Cardiac muscle cell (in vitro differentiated cells and primary cell): Measurements from ENCODE around the gene SETX. TPM values are rescaled to one million over a fixed set of nuclear protein-coding genes. Genes with fewer than 3 reads are reported as not detected.

Experiments used
- DNase-seq, 2 donors: peaks; one replicate each; pipeline versions ENCODE4 v3.0.0 to v3.0.0-alpha.2; 2010 to 2017; ENCODE audit warnings: low read depth in 1 of 2, low spot score in 1 of 2
- H3K27ac ChIP-seq: fragments of 200-600 bp; sonication (generic); 2 replicates; pipeline ENCODE4 v1.5.1; 2016
- H3K27me3 ChIP-seq: fragments of 200-600 bp; sonication (generic); 2 replicates; pipeline ENCODE4 v1.6.0; 2016; ENCODE audit warnings: control low read depth
- H3K36me3 ChIP-seq: fragments of 200-600 bp; sonication (generic); 2 replicates; pipeline ENCODE4 v1.5.1; 2016; ENCODE audit warnings: control low read depth
- H3K4me1 ChIP-seq: fragments of 200-600 bp; sonication (generic); 2 replicates; pipeline ENCODE4 v1.8.1; 2017; ENCODE audit warnings: low read depth, mild to moderate bottlenecking, mixed run types
- H3K4me3 ChIP-seq: fragments of 200-600 bp; sonication (generic); 2 replicates; pipeline ENCODE4 v1.5.1; 2016; ENCODE audit warnings: mild to moderate bottlenecking
- H3K9me3 ChIP-seq: fragments of 200-600 bp; sonication (generic); 2 replicates; pipeline ENCODE4 v1.5.1; 2017; ENCODE audit warnings: low read depth, mild to moderate bottlenecking, control low read depth
- polyA plus RNA-seq: library from polyadenylated mRNA; unstranded; fragments of >200 nt; fragmentation: Nextera tagmentation; extraction: Ambion mirVana; gene quantifications from 2 replicates; pipeline ENCODE4 v1.2.1, GENCODE V29; 2016
- total RNA-seq: library from RNA; depleted of rRNA; stranded (reverse); fragments of >200 nt; gene quantifications from 2 replicates; pipeline ENCODE4 v1.2.3, GENCODE V29; 2016
- TF ChIP-seq, protein P1 (sequence below): IDR thresholded peaks from 2 replicates; pipeline ENCODE4 v1.5.1; 2012; ENCODE audit warnings: low read depth, mild to moderate bottlenecking, low read length

SETX gene
- total and polyA plus RNA-seq, 2 experiments from 2014 or later, result 16.2 to 34.0 TPM

DNA sequence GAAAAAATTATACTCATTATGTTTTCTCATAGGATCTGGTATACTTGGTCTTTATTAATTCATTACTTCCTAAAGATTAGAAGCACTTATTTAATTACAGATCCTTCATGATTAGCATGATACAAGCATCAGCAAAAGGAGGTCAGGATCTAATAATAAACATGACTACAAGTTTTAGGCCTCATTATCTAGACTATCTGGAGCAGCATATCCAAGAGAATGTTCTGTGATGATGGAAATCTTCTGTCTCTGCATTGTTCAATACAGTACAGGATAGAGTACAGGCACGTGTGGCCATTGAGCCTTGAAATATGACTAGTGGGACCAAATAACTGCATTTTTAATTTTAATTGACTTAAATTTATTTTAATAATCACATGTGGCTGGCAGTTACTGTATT, 21.2 kb downstream of the SETX start:
- TF ChIP-seq, protein P1, sequence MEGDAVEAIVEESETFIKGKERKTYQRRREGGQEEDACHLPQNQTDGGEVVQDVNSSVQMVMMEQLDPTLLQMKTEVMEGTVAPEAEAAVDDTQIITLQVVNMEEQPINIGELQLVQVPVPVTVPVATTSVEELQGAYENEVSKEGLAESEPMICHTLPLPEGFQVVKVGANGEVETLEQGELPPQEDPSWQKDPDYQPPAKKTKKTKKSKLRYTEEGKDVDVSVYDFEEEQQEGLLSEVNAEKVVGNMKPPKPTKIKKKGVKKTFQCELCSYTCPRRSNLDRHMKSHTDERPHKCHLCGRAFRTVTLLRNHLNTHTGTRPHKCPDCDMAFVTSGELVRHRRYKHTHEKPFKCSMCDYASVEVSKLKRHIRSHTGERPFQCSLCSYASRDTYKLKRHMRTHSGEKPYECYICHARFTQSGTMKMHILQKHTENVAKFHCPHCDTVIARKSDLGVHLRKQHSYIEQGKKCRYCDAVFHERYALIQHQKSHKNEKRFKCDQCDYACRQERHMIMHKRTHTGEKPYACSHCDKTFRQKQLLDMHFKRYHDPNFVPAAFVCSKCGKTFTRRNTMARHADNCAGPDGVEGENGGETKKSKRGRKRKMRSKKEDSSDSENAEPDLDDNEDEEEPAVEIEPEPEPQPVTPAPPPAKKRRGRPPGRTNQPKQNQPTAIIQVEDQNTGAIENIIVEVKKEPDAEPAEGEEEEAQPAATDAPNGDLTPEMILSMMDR, result no peak
- Histone ChIP-seq H3K36me3 (peaks cover 69% of the 10 kb centered on the region), H3K4me3 (no peak overlapping the region), H3K9me3 (no peaks in the 10 kb centered on the region), H3K4me1 (no peaks in the 10 kb centered on the region), H3K27ac (no peak overlapping the region), H3K27me3 (no peaks in the 10 kb centered on the region)
- DNase-seq, result no peak

DNA sequence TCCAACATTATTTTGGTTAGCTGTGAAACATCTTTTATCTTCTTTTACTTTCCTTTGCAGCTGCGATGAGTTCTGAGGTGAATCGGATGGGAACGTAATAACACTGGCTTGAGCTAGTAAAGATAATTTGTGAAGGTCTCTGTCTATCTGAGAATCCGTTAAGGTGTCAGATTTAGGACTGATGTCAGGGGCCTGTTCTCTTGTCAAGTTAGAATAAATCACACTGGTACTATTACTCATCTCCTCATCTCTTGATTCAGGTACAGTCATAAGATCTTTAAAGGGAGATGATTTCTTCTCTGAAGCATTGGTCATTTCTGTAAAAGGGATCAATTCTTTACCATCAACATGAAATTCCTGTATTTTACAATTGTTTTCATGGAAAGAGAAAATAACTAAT, 26.2 kb downstream of the SETX start:
- peaks cover 52% of the 10 kb centered on the region for H3K36me3 ChIP-seq
- no peak overlapping the region for H3K27ac ChIP-seq
- H3K27me3 ChIP-seq, result no peaks in the 10 kb centered on the region
- TF ChIP-seq, protein P1, result no peak
- no peak overlapping the region for H3K4me3 ChIP-seq
- no peaks in the 10 kb centered on the region for H3K9me3 ChIP-seq
- no peak for DNase-seq
- peaks cover 9% of the 10 kb centered on the region for H3K4me1 ChIP-seq

DNA sequence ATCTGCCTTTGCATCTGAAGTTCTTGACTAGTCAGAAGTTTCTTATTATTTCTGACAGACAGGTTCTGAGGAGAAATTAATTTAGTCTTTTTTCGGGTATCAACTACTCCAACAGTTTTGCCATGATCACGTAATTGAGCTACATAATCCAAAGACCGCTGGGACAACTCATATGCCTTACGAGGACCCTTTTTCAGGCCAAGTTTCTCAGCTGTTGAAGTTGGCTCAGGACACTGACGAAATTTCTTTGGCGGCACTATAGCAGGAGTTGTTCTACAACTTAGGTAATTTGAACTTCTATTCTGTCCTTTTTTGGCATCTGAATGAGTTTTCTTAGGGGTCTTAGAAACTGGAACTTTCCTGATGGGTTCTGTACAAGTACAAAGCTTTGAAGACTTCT, 27.2 kb downstream of the SETX start:
- Histone ChIP-seq H3K4me1 (peaks cover 9% of the 10 kb centered on the region), H3K9me3 (no peaks in the 10 kb centered on the region), H3K27me3 (no peaks in the 10 kb centered on the region), H3K36me3 (peaks cover 49% of the 10 kb centered on the region), H3K4me3 (no peak overlapping the region), H3K27ac (no peak overlapping the region)
- DNase-seq, result no peak
- TF ChIP-seq, protein P1, result no peak

DNA sequence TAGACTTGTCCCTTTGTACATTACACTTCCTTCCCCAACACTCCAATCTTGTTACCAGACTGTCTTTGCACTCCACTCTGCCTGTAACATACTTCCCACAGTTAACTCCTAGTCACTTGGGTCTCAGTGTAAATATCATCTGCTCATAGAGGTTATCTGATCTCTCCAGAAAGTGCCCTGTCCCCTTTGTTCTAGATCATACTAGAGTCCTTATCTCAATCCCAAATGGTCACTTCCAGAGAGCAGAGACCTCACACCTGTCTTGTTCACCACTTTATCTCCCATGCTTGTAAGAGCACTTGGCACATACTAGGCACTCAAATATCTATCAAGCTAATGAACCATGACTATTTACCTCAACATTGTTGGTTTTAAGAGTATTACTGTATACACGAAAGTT, 30.4 kb downstream of the SETX start:
- H3K9me3 ChIP-seq, result no peaks in the 10 kb centered on the region
- peak overlapping the region; percentile 44 for H3K27ac ChIP-seq
- peaks cover 26% of the 10 kb centered on the region for H3K4me1 ChIP-seq
- H3K27me3 ChIP-seq, result no peaks in the 10 kb centered on the region
- TF ChIP-seq, protein P1, result no peak
- H3K4me3 ChIP-seq, result no peak overlapping the region
- H3K36me3 ChIP-seq, result peaks cover 28% of the 10 kb centered on the region
- no peak for DNase-seq

DNA sequence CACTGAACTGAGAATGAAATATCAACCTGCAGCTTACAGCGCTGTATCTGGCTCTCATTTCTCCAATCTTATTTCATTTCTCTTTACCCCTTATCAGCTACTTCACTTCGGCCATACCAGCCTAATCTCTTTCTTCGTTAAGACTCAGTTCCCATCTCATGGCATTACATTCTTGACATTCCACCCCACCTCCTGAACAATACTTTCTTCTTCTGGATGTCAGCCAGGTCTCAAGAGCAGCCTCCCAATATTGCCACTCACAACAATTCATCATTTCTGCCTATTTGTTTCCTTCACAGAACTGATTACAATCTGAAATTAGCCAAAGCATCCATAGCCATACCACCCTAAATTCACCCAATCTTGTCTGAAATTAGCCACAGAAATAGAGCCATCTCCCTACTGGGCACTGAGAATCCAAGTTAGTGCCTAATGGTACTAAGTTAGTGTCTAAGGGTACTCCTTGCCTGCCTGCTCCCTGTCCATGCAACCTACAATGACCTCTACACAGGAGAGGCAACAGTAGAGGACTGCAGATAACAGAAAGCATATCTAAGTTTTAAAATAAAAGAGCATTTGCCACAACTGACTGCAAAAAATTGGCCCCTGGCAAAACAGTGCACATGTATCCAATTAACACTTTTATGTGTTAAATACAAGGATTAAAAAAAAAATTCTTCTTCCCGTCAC, 35.2 kb downstream of the SETX start:
- H3K27me3 ChIP-seq, result no peaks in the 10 kb centered on the region
- peaks cover 5% of the 10 kb centered on the region for H3K36me3 ChIP-seq
- peak; percentile 59 to 75 for DNase-seq
- H3K4me1 ChIP-seq, result peaks cover 37% of the 10 kb centered on the region
- H3K9me3 ChIP-seq, result no peaks in the 10 kb centered on the region
- H3K4me3 ChIP-seq, result no peak overlapping the region
- TF ChIP-seq, protein P1, result no peak
- H3K27ac ChIP-seq, result peak overlapping the region; percentile 96
